A673 (cell line): ENCODE measurements around the gene AVPR2. TPM values are rescaled to one million over a fixed set of nuclear protein-coding genes. Genes with fewer than 3 reads are reported as not detected.

ENCODE experiments used
- BruUV-seq: library from RNA; stranded (reverse); fragments of 400-500 nt; replicated peaks from 2 replicates; lab custom pipeline; 2021; lab: Mats Ljungman, UMichigan
- CTCF ChIA-PET: fragments of 300-600 bp; sonication (Branson Sonifier 250); formaldehyde crosslinking; loops from one replicate; lab custom pipeline; 2022; ENCODE audit warnings: antibody characterized with exemption; lab: Charles Lee
- POLR2A ChIA-PET: fragments of 300-600 bp; sonication (Branson Sonifier 250); formaldehyde crosslinking; loops from one replicate; lab custom pipeline; 2022; ENCODE audit warnings: antibody characterized with exemption; ENCODE audit not compliant: low non-redundant PET; lab: Charles Lee
- DNase-seq: peaks from one replicate; pipeline ENCODE4 v3.0.0-alpha.2; 2015; ENCODE audit warnings: low spot score
- H3K27ac ChIP-seq: fragments of 200-600 bp; sonication (generic); 2 replicates; pipeline ENCODE4 v1.5.1; 2016; ENCODE audit warnings: mixed run types, low read depth, mild to moderate bottlenecking, mixed read lengths, antibody characterized with exemption, low read length; ENCODE audit not compliant: poor library complexity, severe bottlenecking
- H3K27me3 ChIP-seq: fragments of 200-600 bp; sonication (generic); replicated peaks from 2 replicates; pipeline ENCODE4 v1.6.1; 2017; ENCODE audit warnings: mixed run types, low read depth, mild to moderate bottlenecking, mixed read lengths, antibody characterized with exemption, low read length; ENCODE audit not compliant: insufficient read depth, poor library complexity
- H3K36me3 ChIP-seq: fragments of 200-600 bp; sonication (generic); 2 replicates; pipeline ENCODE4 v1.6.1; 2016; ENCODE audit warnings: mixed run types, mild to moderate bottlenecking, mixed read lengths, antibody characterized with exemption, low read length; ENCODE audit not compliant: insufficient read depth, poor library complexity, severe bottlenecking
- H3K4me1 ChIP-seq: fragments of 200-600 bp; sonication (generic); 2 replicates; pipeline ENCODE4 v1.6.1; 2017; ENCODE audit warnings: mixed run types, mild to moderate bottlenecking, mixed read lengths, antibody characterized with exemption, low read length; ENCODE audit not compliant: insufficient read depth, poor library complexity, severe bottlenecking
- H3K4me3 ChIP-seq: fragments of 200-600 bp; sonication (generic); 2 replicates; pipeline ENCODE4 v1.5.1; 2016; ENCODE audit warnings: low read depth, mixed run types, mild to moderate bottlenecking, mixed read lengths, low read length; ENCODE audit not compliant: poor library complexity, severe bottlenecking
- H3K9me3 ChIP-seq: fragments of 200-600 bp; sonication (generic); 2 replicates; pipeline ENCODE4 v1.6.1; 2016; ENCODE audit warnings: mixed run types, low read depth, mild to moderate bottlenecking, mixed read lengths, antibody characterized with exemption, low read length; ENCODE audit not compliant: poor library complexity, severe bottlenecking
- EZH2 ChIP-seq: fragments of 200-600 bp; sonication (generic); IDR thresholded peaks from 2 replicates; pipeline ENCODE4 v1.6.1; 2017; ENCODE audit warnings: borderline replicate concordance, low read depth, mild to moderate bottlenecking, mixed read lengths, antibody characterized with exemption, low read length; ENCODE audit not compliant: poor library complexity, severe bottlenecking
- intact Hi-C: fragments of 100-400 bp; cut with micrococcal nuclease; formaldehyde crosslinking; loops from one replicate; pipeline ENCODE4 v1.10.0; 2022; ENCODE audit not compliant: unreplicated experiment
- total RNA-seq: library from RNA; stranded (reverse); gene quantifications from 2 replicates; pipeline ENCODE4 v1.2.3, GENCODE V29; 2021
- TF ChIP-seq, protein P1 (sequence below): fragments of 300-800, 200-600 bp; sonication (generic); conservative IDR thresholded peaks from 2 replicates; pipeline ENCODE4 v1.5.1; 2017; ENCODE audit warnings: low read depth, mild to moderate bottlenecking, antibody characterized with exemption, low read length, moderate library complexity, mixed read lengths

Gene AVPR2
- total RNA-seq, 1 experiment from 2014 or later: not detected

DNA sequence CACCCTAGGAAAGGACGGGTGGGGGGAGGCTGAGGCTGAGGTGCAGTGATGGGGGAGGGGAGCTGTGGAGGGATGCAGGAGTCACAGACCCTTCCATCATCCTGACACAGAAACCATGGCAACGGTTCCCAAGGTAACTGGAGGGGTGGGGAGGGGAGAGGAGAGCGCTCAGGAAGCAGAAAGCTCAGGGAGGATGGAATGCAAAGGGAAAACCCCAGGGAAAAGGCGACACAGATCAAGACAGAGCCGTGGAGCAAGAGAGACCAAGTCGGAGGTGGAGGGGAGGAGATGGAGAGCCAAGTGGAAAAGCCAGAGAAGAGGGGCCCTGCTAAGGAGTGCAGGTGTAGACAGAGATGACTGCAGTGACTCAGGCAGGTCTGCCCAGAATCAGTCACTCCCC is 33.0 kb upstream of the AVPR2 start:
- Histone ChIP-seq H3K9me3 (no peaks in the 10 kb centered on the region), H3K27ac (no peak overlapping the region), H3K36me3 (no peaks in the 10 kb centered on the region), H3K27me3 (peaks cover 3% of the 10 kb centered on the region), H3K4me1 (no peaks in the 10 kb centered on the region), H3K4me3 (no peak overlapping the region)
- no peak for DNase-seq
- ChIA-PET POLR2A (no interaction called here), CTCF (no interaction called here)
- intact Hi-C loops: no loop called here
- TF ChIP-seq, protein P1, sequence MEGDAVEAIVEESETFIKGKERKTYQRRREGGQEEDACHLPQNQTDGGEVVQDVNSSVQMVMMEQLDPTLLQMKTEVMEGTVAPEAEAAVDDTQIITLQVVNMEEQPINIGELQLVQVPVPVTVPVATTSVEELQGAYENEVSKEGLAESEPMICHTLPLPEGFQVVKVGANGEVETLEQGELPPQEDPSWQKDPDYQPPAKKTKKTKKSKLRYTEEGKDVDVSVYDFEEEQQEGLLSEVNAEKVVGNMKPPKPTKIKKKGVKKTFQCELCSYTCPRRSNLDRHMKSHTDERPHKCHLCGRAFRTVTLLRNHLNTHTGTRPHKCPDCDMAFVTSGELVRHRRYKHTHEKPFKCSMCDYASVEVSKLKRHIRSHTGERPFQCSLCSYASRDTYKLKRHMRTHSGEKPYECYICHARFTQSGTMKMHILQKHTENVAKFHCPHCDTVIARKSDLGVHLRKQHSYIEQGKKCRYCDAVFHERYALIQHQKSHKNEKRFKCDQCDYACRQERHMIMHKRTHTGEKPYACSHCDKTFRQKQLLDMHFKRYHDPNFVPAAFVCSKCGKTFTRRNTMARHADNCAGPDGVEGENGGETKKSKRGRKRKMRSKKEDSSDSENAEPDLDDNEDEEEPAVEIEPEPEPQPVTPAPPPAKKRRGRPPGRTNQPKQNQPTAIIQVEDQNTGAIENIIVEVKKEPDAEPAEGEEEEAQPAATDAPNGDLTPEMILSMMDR: no peak
- no peak for TF ChIP-seq EZH2
- no TSS peak for BruUV-seq

- POLR2A ChIA-PET: no interaction called here
- H3K36me3 ChIP-seq: no peaks in the 10 kb centered on the region
- DNase-seq: no peak
Observed at GRCh38 chrX:153871946-153872878, 32.3 kb upstream of the AVPR2 start.

DNA sequence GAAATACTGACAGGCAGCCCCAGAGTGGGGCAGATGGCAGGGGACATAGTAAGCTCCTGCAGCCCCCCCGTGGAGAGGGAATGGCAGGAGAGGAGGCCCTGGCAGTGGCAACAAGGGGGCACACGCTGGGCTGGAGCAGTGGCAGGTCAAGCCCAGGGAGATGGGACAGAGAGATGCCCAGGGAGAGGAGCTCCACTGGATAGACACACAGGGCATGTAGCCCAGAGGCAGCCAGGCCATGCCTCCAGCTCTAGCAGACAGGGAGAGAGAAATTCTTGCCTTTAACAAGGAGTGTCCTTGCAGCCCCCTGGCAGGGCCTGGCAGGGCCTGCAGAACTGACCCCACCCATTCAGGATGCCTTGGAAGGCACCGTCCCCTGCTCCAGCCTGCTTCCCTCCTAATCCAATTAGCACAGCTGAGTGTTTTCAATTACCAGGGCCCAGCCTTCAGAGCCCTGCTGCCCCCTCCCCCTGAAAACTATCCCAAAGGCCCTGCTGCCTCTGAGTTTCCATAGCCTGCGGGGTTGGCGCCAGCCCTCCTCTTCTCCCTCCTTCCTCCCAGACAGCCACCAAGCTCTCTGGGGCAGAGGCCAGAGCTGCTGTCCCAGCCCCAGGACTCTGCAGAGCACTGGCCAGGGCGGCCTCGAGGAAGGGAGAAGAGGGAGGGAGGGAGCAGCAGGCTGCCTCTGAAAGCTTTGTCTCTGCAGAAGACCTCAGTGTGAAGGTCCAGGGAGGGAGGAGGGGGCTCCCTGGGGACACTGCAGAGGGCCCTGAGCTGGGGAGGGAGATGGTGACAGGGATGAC is 31.0 kb upstream of the AVPR2 start:
- no peaks in the 10 kb centered on the region for H3K9me3 ChIP-seq
- TF ChIP-seq, protein P1: no peak
- no peak for TF ChIP-seq EZH2
- H3K4me1 ChIP-seq: no peaks in the 10 kb centered on the region
- ChIA-PET POLR2A (no interaction called here), CTCF (no interaction called here)
- intact Hi-C loops: no loop called here
- no TSS peak for BruUV-seq
- no peak for DNase-seq
- H3K27me3 ChIP-seq: peaks cover 3% of the 10 kb centered on the region
- H3K27ac ChIP-seq: no peak overlapping the region
- H3K36me3 ChIP-seq: no peaks in the 10 kb centered on the region
- H3K4me3 ChIP-seq: no peak overlapping the region

More at GRCh38 chrX:153871946-153872878, 32.3 kb upstream of the AVPR2 start:
- H3K4me1 ChIP-seq: no peaks in the 10 kb centered on the region
- no peak for TF ChIP-seq EZH2
- TF ChIP-seq, protein P1: no peak
- intact Hi-C loops: no loop called here
- no peaks in the 10 kb centered on the region for H3K9me3 ChIP-seq
- peaks cover 3% of the 10 kb centered on the region for H3K27me3 ChIP-seq
- CTCF ChIA-PET: no interaction called here
- no peak overlapping the region for H3K27ac ChIP-seq
- H3K4me3 ChIP-seq: no peak overlapping the region
- no TSS peak for BruUV-seq
